GM12872 (cell line): ENCODE data around the gene GRIA1.

ENCODE experiments used
- TF ChIP-seq, protein P1 (sequence below): IDR thresholded peaks from 3 replicates; pipeline ENCODE4 v1.5.1; 2011; ENCODE audit warnings: low read depth, mild to moderate bottlenecking, low read length, moderate library complexity; ENCODE audit not compliant: insufficient read depth

GRIA1 gene

DNA sequence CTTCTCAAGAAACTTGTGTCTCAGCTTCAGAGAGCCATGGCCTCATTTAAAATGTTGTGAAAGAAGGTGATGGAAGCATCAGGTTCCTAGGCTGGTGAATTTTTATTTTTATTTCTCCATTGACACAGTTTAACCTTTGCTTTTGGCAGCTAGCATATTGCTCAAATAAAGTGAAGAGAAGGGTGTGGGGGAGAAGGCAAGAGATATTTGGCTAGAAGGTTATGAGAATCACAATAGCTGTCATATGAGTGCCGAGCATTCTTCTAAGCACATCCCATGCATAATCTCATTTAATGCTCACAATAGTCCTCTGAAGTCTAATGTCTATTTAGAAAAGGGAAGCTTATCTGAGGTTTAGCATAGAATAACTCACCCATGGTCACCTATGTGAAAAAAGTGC, 43.1 kb downstream of the GRIA1 start:
- TF ChIP-seq, protein P1, sequence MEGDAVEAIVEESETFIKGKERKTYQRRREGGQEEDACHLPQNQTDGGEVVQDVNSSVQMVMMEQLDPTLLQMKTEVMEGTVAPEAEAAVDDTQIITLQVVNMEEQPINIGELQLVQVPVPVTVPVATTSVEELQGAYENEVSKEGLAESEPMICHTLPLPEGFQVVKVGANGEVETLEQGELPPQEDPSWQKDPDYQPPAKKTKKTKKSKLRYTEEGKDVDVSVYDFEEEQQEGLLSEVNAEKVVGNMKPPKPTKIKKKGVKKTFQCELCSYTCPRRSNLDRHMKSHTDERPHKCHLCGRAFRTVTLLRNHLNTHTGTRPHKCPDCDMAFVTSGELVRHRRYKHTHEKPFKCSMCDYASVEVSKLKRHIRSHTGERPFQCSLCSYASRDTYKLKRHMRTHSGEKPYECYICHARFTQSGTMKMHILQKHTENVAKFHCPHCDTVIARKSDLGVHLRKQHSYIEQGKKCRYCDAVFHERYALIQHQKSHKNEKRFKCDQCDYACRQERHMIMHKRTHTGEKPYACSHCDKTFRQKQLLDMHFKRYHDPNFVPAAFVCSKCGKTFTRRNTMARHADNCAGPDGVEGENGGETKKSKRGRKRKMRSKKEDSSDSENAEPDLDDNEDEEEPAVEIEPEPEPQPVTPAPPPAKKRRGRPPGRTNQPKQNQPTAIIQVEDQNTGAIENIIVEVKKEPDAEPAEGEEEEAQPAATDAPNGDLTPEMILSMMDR, result no peak

DNA sequence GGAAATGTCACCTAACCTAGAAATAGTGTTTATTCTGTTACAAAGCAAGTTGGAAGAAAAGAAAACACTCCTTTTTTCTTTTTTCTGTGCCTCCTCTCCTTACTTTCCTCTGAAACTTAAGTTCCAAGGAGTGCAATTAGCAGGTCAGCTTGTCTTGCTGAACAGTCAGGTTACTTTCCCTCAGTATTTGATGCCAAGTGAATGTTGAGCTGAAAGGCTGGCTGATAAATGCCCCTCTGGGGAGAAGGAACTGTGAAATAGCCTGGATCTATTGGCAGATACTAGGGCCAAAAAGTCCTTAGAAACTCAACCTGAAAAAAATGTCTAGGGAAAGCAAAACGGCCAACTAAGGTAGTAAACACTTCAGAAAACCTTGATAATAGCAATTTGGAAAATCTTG, 43.6 kb downstream of the GRIA1 start:
- TF ChIP-seq, protein P1, result no peak

DNA sequence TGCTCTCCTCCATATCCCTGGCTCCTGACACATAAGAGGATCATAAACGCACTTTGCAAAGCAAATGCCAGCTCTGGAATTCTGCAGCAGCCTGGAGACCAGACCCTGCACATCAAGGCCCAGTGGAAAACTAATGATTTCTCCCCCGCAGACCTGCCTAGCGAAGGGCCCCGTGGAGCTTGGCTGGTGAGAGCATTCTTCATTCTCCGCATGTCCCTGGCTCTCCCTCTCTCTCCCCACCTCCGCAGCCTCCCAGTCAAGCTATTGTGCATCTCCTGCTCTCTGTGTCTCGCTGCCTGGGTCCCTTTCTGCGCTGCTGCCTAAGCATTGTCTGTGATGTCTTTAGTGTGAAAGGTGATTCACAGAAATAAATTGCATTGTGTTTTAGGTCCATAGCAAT, 46.7 kb downstream of the GRIA1 start:
- TF ChIP-seq, protein P1, result no peak

DNA sequence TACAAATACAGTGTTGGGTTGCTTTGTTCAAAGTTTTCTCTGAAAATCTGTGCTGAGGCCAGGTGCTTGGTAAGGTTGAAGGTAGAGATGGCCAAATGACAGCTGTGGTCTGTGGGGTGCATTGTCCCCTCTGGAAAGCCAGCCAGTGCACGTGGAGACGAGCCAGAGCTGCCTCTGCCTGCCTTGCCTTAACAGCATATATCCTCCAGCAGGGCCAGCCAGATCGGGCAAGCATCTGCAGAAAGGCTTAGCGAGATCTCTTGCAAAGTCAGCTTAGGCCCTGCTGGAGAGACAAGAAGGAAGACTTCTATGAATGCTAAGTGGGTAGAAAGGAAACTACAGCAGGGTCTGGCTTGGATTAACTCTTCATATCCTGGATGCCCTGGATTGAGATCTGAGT, 49.5 kb downstream of the GRIA1 start:
- TF ChIP-seq, protein P1, result no peak

DNA sequence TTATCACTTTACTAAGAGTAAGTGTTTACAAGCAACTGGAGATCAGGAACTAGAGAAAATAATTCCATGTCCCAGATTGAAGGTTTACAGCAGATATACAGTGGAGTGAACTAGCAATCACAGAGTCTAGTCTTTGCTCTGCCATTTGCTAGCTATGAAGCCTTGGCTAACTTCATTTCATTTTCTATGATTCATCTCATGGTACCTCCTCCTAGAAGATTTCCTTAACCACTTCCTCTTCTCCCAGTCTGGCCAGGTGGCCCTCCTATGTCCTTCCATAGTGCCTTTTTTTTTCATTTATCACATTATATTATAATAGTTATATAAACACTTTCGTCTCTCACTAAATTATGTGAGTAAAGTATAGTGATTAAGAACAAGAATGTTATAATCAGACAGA, 52.1 kb downstream of the GRIA1 start:
- TF ChIP-seq, protein P1, result no peak

DNA sequence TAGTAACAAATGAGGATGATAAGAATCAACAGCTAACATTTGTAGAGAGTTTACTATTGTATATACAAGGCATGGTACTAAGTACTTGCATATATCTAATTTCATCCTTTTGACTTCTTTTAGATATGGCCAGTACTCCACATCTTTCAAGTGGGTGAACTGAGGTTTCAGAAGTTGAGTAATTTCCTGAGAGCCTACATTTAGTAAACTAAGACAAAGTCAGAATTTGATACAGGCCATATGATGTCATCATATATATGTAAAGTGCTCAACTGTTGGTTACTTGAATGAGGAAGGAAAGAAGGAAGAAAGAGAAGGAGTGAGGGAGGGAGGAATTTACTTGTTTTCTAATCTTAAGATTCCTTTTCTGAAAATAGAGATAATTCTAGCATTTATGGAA, 52.8 kb downstream of the GRIA1 start:
- TF ChIP-seq, protein P1, result no peak

DNA sequence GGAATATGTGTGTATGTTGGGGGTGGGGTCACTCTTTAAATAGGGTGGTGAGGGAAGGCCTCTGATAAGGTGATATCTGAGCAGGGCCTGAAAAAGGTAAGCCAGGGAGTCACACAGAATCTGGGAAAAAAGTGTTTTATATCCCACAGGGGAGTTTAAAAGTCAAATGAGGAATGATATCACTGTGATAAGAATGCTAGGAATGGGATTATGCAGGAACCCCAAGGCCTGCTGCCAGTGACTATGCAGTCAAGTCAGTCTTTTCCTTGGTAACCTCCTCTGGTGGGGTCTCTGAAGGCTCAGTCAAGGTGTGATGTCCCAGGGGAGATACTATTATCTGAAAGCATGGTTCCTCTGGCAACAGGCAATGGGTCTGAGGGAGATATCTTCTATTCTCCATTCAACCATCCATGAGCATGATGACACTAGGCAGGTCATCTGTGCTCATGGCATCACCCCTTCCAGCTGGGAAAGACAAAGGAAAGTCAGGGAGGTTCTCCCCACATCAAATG, 53.5 kb downstream of the GRIA1 start:
- TF ChIP-seq, protein P1, result no peak
